Breast epithelium (tissue), 4 donors: ENCODE measurements around the gene OR5B17. TPM values are rescaled to one million over a fixed set of nuclear protein-coding genes. Genes with fewer than 3 reads are reported as not detected.

Experiments used
- DNase-seq, 2 donors: peaks; one replicate each; pipeline ENCODE4 v3.0.0-alpha.2; 2019; ENCODE audit warnings: low spot score in 2 of 2
- H3K27ac ChIP-seq, 2 donors: fragments of 200-600 bp; sonication (generic) in 1 of 2; one replicate each; pipeline ENCODE4 v1.5.1; 2016 to 2019; ENCODE audit warnings: mild to moderate bottlenecking in 1 of 2
- H3K27me3 ChIP-seq, 2 donors: fragments of 200-600 bp; sonication (generic) in 1 of 2; one replicate each; pipeline versions ENCODE4 v1.5.1 to v1.6.0; 2017 to 2019; ENCODE audit warnings: control low read depth in 1 of 2, mild to moderate bottlenecking in 1 of 2
- H3K36me3 ChIP-seq: fragments of 200-600 bp; one replicate; pipeline ENCODE4 v1.5.1; 2019
- H3K4me1 ChIP-seq, 2 donors: fragments of 200-600 bp; sonication (generic); one replicate each; pipeline ENCODE4 v1.5.1; 2016 to 2019; ENCODE audit warnings: control low read depth in 1 of 2
- H3K4me3 ChIP-seq, 3 donors: fragments of 200-600 bp; sonication (generic); 1 replicate in 2 of 3; 2 replicates in 1 of 3; pipeline ENCODE4 v1.5.1; 2016 to 2019; ENCODE audit warnings: mild to moderate bottlenecking in 3 of 3, moderate library complexity in 2 of 3
- H3K9me3 ChIP-seq, 2 donors: fragments of 200-600 bp; sonication (generic) in 1 of 2; one replicate each; pipeline ENCODE4 v1.5.1; 2016 to 2019; ENCODE audit warnings: control low read depth in 1 of 2
- CTCF ChIP-seq, 3 donors: fragments of 450-650 bp; IDR thresholded peaks; one replicate each; pipeline ENCODE4 v1.5.1; 2016 to 2017; ENCODE audit warnings: antibody characterized with exemption in 3 of 3, mild to moderate bottlenecking in 3 of 3, moderate library complexity in 3 of 3
- POLR2A ChIP-seq: fragments of 450-650 bp; IDR thresholded peaks from one replicate; pipeline ENCODE4 v1.6.1; 2016; ENCODE audit warnings: antibody characterized with exemption, mild to moderate bottlenecking, moderate library complexity
- POLR2AphosphoS5 ChIP-seq, 3 donors: sonication (generic); formaldehyde crosslinking; IDR thresholded peaks; one replicate each; pipeline ENCODE4 v1.6.1; 2017; ENCODE audit warnings: antibody characterized with exemption in 3 of 3
- intact Hi-C: fragments of 100-400 bp; cut with DNase I; formaldehyde crosslinking; loops from one replicate; pipeline ENCODE4 v1.15.1; 2023; ENCODE audit warnings: low total_unique reads
- total RNA-seq, 3 donors: library from RNA; depleted of rRNA; stranded (reverse); fragments of >200 nt; gene quantifications; one replicate each; pipeline ENCODE4 v1.1.0, GENCODE V29; 2016

The OR5B17 gene
- total RNA-seq, 3 donors from 2014 or later: not detected

DNA sequence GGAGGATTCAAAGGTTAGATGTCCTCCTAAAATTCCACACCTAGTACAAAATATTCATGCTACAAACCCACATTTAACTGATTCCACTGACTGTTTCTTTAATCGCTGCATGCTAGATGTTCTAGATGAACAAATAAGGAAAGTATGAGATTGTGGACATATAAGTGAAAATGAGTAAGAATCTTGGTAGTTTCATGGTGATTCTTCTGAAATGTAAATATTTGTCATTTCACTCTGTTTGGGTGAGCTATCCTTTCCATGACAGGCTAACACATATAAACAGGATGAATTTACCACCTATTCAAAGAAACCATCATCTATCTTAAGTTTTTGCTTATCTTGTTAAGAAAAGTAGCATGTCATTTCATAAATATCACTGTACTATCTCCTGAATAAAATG is 33.0 kb upstream of the OR5B17 start:
- Histone ChIP-seq H3K9me3 (no peaks in the 10 kb centered on the region), H3K36me3 (no peaks in the 10 kb centered on the region), H3K27ac (no peak overlapping the region), H3K27me3 (no peaks in the 10 kb centered on the region), H3K4me3 (no peak overlapping the region), H3K4me1 (no peaks in the 10 kb centered on the region)
- TF ChIP-seq POLR2AphosphoS5 (IDR thresholded peaks at IDR 0.05) (no peak), POLR2A (no peak), CTCF (IDR thresholded peaks at IDR 0.05) (no peak)
- no peak for DNase-seq
- intact Hi-C loops: no loop called here

DNA sequence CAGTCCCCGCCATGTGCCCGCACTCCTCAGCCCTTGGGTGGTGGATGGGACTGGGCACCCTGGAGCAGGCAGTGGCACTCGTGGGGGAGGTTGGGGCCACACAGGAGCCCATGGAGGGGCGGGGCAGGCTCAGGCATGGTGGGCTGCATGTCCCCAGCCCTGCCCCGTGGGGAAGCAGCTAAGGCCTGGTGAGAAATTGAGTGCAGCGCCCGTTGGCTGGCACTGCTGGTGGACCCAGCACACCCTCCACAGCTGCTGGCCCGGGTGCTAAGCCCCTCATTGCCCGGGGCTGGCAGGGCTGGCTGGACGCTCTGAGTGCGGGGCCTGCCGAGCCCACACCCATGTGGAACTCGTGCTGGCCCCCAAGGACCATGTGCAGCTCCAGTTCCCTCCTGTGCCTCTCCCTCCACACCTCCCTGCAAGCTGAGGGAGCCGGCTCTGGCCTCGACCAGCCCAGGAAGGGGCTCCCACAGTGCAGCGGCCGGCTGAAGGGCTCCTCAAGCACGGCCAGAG is 31.7 kb upstream of the OR5B17 start:
- peak in 1 of 2 donors; percentile 40 for DNase-seq
- H3K9me3 ChIP-seq: no peaks in the 10 kb centered on the region
- intact Hi-C loops: no loop called here
- no peaks in the 10 kb centered on the region for H3K36me3 ChIP-seq
- H3K27ac ChIP-seq: no peak overlapping the region
- no peak for TF ChIP-seq POLR2A
- H3K4me3 ChIP-seq: no peak overlapping the region
- no peaks in the 10 kb centered on the region for H3K4me1 ChIP-seq
- no peaks in the 10 kb centered on the region for H3K27me3 ChIP-seq

DNA sequence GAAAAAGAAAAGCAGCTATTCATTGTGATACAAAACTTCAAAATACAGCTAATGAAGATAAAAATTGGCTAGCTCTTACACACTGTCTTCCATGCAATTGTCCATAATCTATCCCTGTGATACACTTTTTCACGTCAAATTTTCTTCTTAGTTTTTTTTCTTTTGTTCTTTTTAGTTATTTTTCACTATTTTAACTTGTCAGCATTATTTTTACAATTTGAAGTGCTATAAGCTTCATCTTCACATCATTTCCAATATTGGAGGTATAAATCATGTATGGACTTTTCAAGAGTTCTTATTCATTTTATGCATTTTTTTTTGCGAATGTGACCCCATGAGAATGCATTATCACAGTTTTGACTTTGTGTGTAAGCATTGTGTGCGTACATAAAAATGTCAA is 4.1 kb downstream of the OR5B17 start:
- Histone ChIP-seq H3K4me3 (no peak overlapping the region), H3K27me3 (no peaks in the 10 kb centered on the region), H3K9me3 (no peaks in the 10 kb centered on the region), H3K36me3 (no peaks in the 10 kb centered on the region), H3K27ac (no peak overlapping the region), H3K4me1 (no peaks in the 10 kb centered on the region)
- DNase-seq: no peak
- intact Hi-C loops: no loop called here
- TF ChIP-seq POLR2A (no peak), POLR2AphosphoS5 (IDR thresholded peaks at IDR 0.05) (no peak)

DNA sequence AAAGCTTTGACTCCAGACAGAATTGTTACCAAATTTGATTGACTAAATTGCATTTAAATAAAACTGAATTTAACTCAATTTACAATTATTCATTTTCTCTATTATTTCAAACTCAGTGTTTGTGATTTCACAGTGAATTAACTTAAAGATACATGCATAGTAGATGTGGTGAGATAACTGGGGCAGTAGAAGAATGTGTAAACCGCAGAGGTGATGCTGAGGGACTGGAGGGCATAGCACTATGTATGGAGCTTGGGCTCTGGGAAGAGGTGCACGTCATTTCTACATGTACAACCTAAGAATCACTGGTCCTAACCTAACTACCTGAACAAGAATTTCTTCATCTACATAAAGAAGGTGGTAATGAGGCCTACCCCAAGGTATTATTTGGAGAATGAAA is 13.7 kb downstream of the OR5B17 start:
- no peak for DNase-seq
- TF ChIP-seq POLR2A: no peak
- TF ChIP-seq CTCF (IDR thresholded peaks at IDR 0.05): no peak
- TF ChIP-seq POLR2AphosphoS5 (IDR thresholded peaks at IDR 0.05): no peak
- no peaks in the 10 kb centered on the region for H3K36me3 ChIP-seq
- H3K4me3 ChIP-seq: no peak overlapping the region
- H3K9me3 ChIP-seq: peaks cover 0 to 12% of the 10 kb centered on the region in 2 donors
- no peak overlapping the region for H3K27ac ChIP-seq
- intact Hi-C loops: no loop called here
- H3K27me3 ChIP-seq: no peaks in the 10 kb centered on the region
- no peaks in the 10 kb centered on the region for H3K4me1 ChIP-seq

DNA sequence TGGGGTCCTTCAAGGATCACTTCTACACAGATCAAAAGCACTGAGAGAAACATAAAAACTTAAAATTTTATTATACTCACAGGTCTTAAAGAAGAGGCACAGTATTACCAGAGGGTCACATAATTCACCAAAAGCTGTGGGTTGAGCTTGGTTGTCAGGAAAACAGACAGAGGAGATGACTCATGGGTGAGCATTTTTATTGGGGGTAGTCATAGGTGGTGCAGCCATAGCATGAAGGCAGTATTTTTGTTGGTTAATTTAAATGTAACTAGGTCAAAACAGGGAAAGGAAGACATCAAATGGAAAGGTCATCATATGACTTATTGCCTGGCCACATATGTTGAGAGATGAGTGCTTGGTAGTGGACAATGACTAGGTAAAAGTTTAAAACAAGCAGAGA is 24.2 kb downstream of the OR5B17 start:
- no peaks in the 10 kb centered on the region for H3K4me1 ChIP-seq
- H3K36me3 ChIP-seq: no peaks in the 10 kb centered on the region
- intact Hi-C loops: no loop called here
- peaks cover 0 to 7% of the 10 kb centered on the region in 2 donors for H3K9me3 ChIP-seq
- no peaks in the 10 kb centered on the region for H3K27me3 ChIP-seq
- H3K27ac ChIP-seq: no peak overlapping the region
- no peak overlapping the region for H3K4me3 ChIP-seq
- no peak for DNase-seq
- no peak for TF ChIP-seq POLR2A
- no peak for TF ChIP-seq CTCF (IDR thresholded peaks at IDR 0.05)
- TF ChIP-seq POLR2AphosphoS5 (IDR thresholded peaks at IDR 0.05): no peak

DNA sequence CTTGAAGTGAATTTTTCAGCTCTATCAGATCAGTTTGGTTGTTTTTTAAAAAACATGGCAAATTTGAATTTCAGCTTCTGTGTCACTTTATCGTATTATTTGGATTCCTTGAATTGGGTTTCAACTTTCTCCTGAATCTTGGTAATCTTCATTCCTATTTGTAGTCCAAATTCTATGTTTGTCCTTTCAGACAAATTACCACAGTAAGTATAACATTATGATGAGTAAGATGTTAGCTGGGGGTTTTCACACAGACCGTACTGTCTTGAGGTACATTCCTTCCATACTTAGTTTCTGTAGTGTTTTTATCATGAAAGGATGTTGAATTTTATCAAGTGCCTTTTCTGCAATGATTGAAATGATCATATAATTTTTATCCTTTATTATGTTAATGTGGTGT is 28.0 kb downstream of the OR5B17 start:
- intact Hi-C loops: no loop called here
- no peak for TF ChIP-seq CTCF (IDR thresholded peaks at IDR 0.05)
- no peak for TF ChIP-seq POLR2A
- TF ChIP-seq POLR2AphosphoS5 (IDR thresholded peaks at IDR 0.05): no peak
- Histone ChIP-seq H3K27ac (no peak overlapping the region), H3K27me3 (no peaks in the 10 kb centered on the region), H3K9me3 (peaks cover 0 to 27% of the 10 kb centered on the region in 2 donors), H3K4me1 (no peaks in the 10 kb centered on the region), H3K4me3 (no peak overlapping the region), H3K36me3 (no peaks in the 10 kb centered on the region)
- DNase-seq: no peak
